NCI-H345 (cell line): Measurements from ENCODE around the gene SPANXA2.
"Not testable (repeated sequence)": the region's sequence is repeated elsewhere in the genome, so short reads cannot be mapped to it uniquely, and the experiment has no call there.

Experiments used
- DNase-seq: peaks from one replicate; lab custom pipeline; 2025; lab: John Stamatoyannopoulos, UW

SPANXA2 gene

GRCh38 chrX:141589408-141589807, at the start of gene SPANXA2:
SPANXA2 (plus strand) TSS chrX:141589708; CDS start chrX:141589768, 60 bp downstream.
- DNase-seq, result not testable (repeated sequence)

GRCh38 chrX:141542551-141542950, 47.0 kb upstream of the SPANXA2 start:
- not testable (repeated sequence) for DNase-seq

DNA sequence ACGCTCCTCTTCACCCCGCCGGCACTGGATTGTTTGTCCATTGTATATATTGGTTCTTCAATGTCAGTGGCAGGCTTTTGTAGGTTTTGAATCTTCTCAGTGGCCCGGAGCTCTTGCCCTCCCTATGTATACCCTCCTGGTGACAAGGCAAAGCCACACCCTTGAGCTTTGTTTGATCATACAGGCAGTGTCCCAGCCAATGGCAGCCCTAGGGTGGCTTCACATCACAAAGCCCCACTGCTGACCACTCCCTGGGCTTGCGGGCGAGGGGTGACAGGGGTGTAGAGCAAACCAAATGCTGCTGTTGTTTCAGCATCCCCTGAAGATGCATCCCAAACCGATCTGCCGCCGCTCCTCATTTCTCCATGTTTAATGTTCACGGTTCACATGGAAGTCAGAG, 4.9 kb upstream of the SPANXA2 start, which contains the start of gene SPANXA1:
TSS of gene SPANXA1 (minus strand) at position 101 of the 400 bp plus-strand sequence. CDS start at position 41, 60 bp downstream.
- not testable (repeated sequence) for DNase-seq

DNA sequence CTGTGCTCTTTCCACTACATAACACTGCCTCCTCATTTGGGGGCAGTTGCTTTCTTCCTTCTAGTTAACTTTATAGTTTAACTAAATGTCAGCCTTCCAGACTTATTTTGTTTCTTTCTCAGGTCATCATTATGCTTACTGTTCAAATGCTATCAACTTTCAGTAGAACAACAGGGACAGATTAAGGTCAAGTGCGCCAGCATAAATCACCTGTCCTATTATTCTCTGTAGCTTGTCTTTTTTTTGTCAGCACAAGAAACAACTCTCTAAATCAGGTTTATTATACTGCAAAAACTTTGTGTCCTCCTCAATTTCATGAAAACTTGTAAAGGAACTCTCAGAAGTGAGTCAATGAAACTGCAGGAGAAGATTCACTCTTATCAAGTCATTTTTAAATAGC, 19.6 kb downstream of the SPANXA2 start:
- no peak for DNase-seq

DNA sequence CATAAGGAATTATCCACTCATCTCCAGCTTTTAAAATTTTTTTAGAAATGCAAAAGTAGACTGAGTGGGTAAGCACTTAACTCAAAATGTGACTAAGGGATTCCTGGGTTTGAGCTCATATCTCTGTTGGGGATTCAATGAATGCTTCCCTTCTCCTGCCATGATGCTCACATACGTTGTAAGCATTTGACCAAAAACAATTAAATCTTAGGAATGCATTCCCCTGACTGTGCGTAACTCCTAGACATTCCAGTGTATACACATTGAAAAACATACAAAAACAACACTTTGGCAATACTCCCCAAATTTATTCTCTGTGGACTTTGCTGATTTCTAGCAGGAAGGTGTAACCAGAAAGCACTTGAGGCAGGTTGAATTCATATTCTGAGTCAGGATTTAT, 29.8 kb downstream of the SPANXA2 start:
- DNase-seq, result no peak

GRCh38 chrX:141632124-141632523, 42.6 kb downstream of the SPANXA2 start:
- DNase-seq, result no peak

GRCh38 chrX:141638550-141638949, 49.0 kb downstream of the SPANXA2 start:
- DNase-seq, result no peak
